CD4-positive, CD25-positive, alpha-beta regulatory T cell (primary cell): ENCODE results near the gene NTNG2. TPM values are rescaled to one million over a fixed set of nuclear protein-coding genes. Genes with fewer than 3 reads are reported as not detected.
A peak's percentile ranks its signal among the peaks of the same experiment; 100 is the strongest.

Source experiments
- ATAC-seq, 2 donors: fragments of 150-1000 bp; cut with Tn5 transposase; one replicate each; pipeline ENCODE4 v1.10.0; 2021; ENCODE audit warnings: low read depth in 2 of 2, moderate number of reproducible peaks in 2 of 2, moderate library complexity in 1 of 2
- DNase-seq, 3 donors: peaks; one replicate each; pipeline versions ENCODE4 v3.0.0 to v3.0.0-alpha.2; 2012 to 2022; ENCODE audit warnings: mixed read lengths in 1 of 3
- H3K27ac ChIP-seq: one replicate; pipeline ENCODE4 v1.7.0; 2013; ENCODE audit warnings: mild to moderate bottlenecking, low read length; ENCODE audit not compliant: insufficient read depth, poor library complexity, severe bottlenecking
- H3K27me3 ChIP-seq: one replicate; pipeline ENCODE4 v1.7.0; 2013; ENCODE audit warnings: low read length; ENCODE audit not compliant: control insufficient read depth, insufficient read depth
- H3K36me3 ChIP-seq: one replicate; pipeline ENCODE4 v1.7.0; 2013; ENCODE audit warnings: mild to moderate bottlenecking, low read length, moderate library complexity; ENCODE audit not compliant: control insufficient read depth, insufficient read depth
- H3K4me1 ChIP-seq: 2 replicates; pipeline ENCODE4 v1.7.0; 2013; ENCODE audit warnings: mild to moderate bottlenecking, low read length; ENCODE audit not compliant: insufficient read depth, control insufficient read depth, poor library complexity, severe bottlenecking
- H3K4me3 ChIP-seq: one replicate; pipeline ENCODE4 v1.7.0; 2013; ENCODE audit warnings: low read depth, mild to moderate bottlenecking, low read length, moderate library complexity
- H3K9me3 ChIP-seq, 2 experiments: 1 replicate in 1 of 2; 2 replicates in 1 of 2; pipeline ENCODE4 v1.7.0; 2013; ENCODE audit warnings: low read length in 2 of 2, mild to moderate bottlenecking in 1 of 2, moderate library complexity in 1 of 2; ENCODE audit not compliant: control insufficient read depth in 2 of 2
- H3K27ac Mint-ChIP-seq, 3 donors: one replicate each; pipeline ENCODE4 v1.8.0; 2020 to 2022; ENCODE audit warnings: mild to moderate bottlenecking in 3 of 3, mixed read lengths in 3 of 3, moderate library complexity in 2 of 3
- H3K27me3 Mint-ChIP-seq: one replicate; pipeline ENCODE4 v1.8.0; 2022; ENCODE audit warnings: mild to moderate bottlenecking, mixed read lengths
- H3K36me3 Mint-ChIP-seq: one replicate; pipeline ENCODE4 v1.8.0; 2020; ENCODE audit warnings: mixed read lengths
- H3K4me1 Mint-ChIP-seq, 4 donors: one replicate each; pipeline ENCODE4 v1.8.0; 2020 to 2022; ENCODE audit warnings: mixed read lengths in 4 of 4, mild to moderate bottlenecking in 1 of 4
- H3K4me3 Mint-ChIP-seq, 4 donors: one replicate each; pipeline ENCODE4 v1.8.0; 2020 to 2022; ENCODE audit warnings: mild to moderate bottlenecking in 4 of 4, mixed read lengths in 4 of 4, moderate library complexity in 3 of 4
- H3K9me3 Mint-ChIP-seq, 7 donors: one replicate each; pipeline ENCODE4 v1.8.0; 2020 to 2022; ENCODE audit warnings: mixed read lengths in 7 of 7, mild to moderate bottlenecking in 3 of 7, moderate library complexity in 2 of 7
- polyA plus RNA-seq, 4 donors: library from polyadenylated mRNA; unstranded; fragments of 300-500 nt; fragmentation: Illumina TruSeq; gene quantifications; one replicate each; pipeline ENCODE4 v1.2.3, GENCODE V29; 2021
- total RNA-seq: library from RNA; stranded (reverse); gene quantifications from one replicate; pipeline ENCODE4 v1.2.3, GENCODE V29; 2022

NTNG2 gene
- total and polyA plus RNA-seq, 5 donors from 2014 or later = 0.50 to 14.7 (median 1.2) TPM

- Histone ChIP-seq H3K4me3 (no peak overlapping the region), H3K27me3 (no peaks in the 10 kb centered on the region), H3K9me3 (no peaks in the 10 kb centered on the region), H3K4me1 (no peaks in the 10 kb centered on the region), H3K36me3 (no peaks in the 10 kb centered on the region), H3K27ac (no peak overlapping the region)
- no peaks in the 10 kb centered on the region for H3K4me1 Mint-ChIP-seq
- DNase-seq = no peak
- no peak for ATAC-seq
- no peaks in the 10 kb centered on the region for H3K9me3 Mint-ChIP-seq
- H3K4me3 Mint-ChIP-seq = peak overlapping the region in 1 of 4 donors; percentile 61
- H3K27ac Mint-ChIP-seq = no peak overlapping the region
- H3K27me3 Mint-ChIP-seq = peaks cover 9% of the 10 kb centered on the region
- no peaks in the 10 kb centered on the region for H3K36me3 Mint-ChIP-seq
These were observed 62.8 kb downstream of the NTNG2 start for GRCh38 chr9:132224645-132225044.

- H3K4me1 Mint-ChIP-seq = no peaks in the 10 kb centered on the region
- no peaks in the 10 kb centered on the region for H3K9me3 Mint-ChIP-seq
- H3K27me3 Mint-ChIP-seq = peaks cover 6% of the 10 kb centered on the region
- ATAC-seq = no peak
- Histone ChIP-seq H3K36me3 (no peaks in the 10 kb centered on the region), H3K4me3 (no peak overlapping the region), H3K9me3 (no peaks in the 10 kb centered on the region), H3K27ac (no peak overlapping the region), H3K27me3 (no peaks in the 10 kb centered on the region), H3K4me1 (no peaks in the 10 kb centered on the region)
- DNase-seq = no peak
- peak overlapping the region in 1 of 3 donors; percentile 62 for H3K27ac Mint-ChIP-seq
- no peaks in the 10 kb centered on the region for H3K36me3 Mint-ChIP-seq
- H3K4me3 Mint-ChIP-seq = no peak overlapping the region
These were observed 64.9 kb downstream of the NTNG2 start for GRCh38 chr9:132226571-132227430.

- no peak for DNase-seq
- Mint-ChIP-seq H3K27ac (no peak overlapping the region), H3K9me3 (no peaks in the 10 kb centered on the region), H3K4me1 (no peaks in the 10 kb centered on the region), H3K27me3 (peaks cover 6% of the 10 kb centered on the region), H3K4me3 (peak overlapping the region in 1 of 4 donors; percentile 38), H3K36me3 (no peaks in the 10 kb centered on the region)
- H3K4me3 ChIP-seq = no peak overlapping the region
- no peaks in the 10 kb centered on the region for H3K36me3 ChIP-seq
- no peak for ATAC-seq
- H3K4me1 ChIP-seq = no peaks in the 10 kb centered on the region
- H3K9me3 ChIP-seq = no peaks in the 10 kb centered on the region
- no peak overlapping the region for H3K27ac ChIP-seq
- no peaks in the 10 kb centered on the region for H3K27me3 ChIP-seq
These were observed 66.2 kb downstream of the NTNG2 start for GRCh38 chr9:132228062-132228461.

GRCh38 chr9:132230605-132231004, 68.7 kb downstream of the NTNG2 start:
- no peak overlapping the region for H3K27ac ChIP-seq

GRCh38 chr9:132231019-132231701, 69.3 kb downstream of the NTNG2 start:
- H3K27me3 Mint-ChIP-seq = no peaks in the 10 kb centered on the region
- Histone ChIP-seq H3K27ac (no peak overlapping the region), H3K9me3 (no peaks in the 10 kb centered on the region), H3K36me3 (no peaks in the 10 kb centered on the region), H3K4me3 (no peak overlapping the region), H3K27me3 (no peaks in the 10 kb centered on the region), H3K4me1 (no peaks in the 10 kb centered on the region)
- no peaks in the 10 kb centered on the region for H3K9me3 Mint-ChIP-seq
- ATAC-seq = no peak
- H3K27ac Mint-ChIP-seq = no peak overlapping the region
- no peaks in the 10 kb centered on the region for H3K36me3 Mint-ChIP-seq
- H3K4me1 Mint-ChIP-seq = no peaks in the 10 kb centered on the region
- no peak for DNase-seq
- no peak overlapping the region for H3K4me3 Mint-ChIP-seq

More at GRCh38 chr9:132230605-132231004, 68.7 kb downstream of the NTNG2 start:
- Mint-ChIP-seq H3K4me3 (no peak overlapping the region), H3K27me3 (no peaks in the 10 kb centered on the region), H3K36me3 (no peaks in the 10 kb centered on the region), H3K4me1 (no peaks in the 10 kb centered on the region), H3K9me3 (no peaks in the 10 kb centered on the region), H3K27ac (no peak overlapping the region)
- Histone ChIP-seq H3K4me1 (no peaks in the 10 kb centered on the region), H3K36me3 (no peaks in the 10 kb centered on the region), H3K9me3 (no peaks in the 10 kb centered on the region), H3K27me3 (no peaks in the 10 kb centered on the region), H3K4me3 (no peak overlapping the region)
- no peak for ATAC-seq
- no peak for DNase-seq

GRCh38 chr9:132232522-132232921, 70.7 kb downstream of the NTNG2 start:
- Mint-ChIP-seq H3K27ac (no peak overlapping the region), H3K4me1 (peaks cover 0 to 7% (median 4%) of the 10 kb centered on the region in 4 donors), H3K27me3 (no peaks in the 10 kb centered on the region), H3K4me3 (no peak overlapping the region), H3K36me3 (no peaks in the 10 kb centered on the region), H3K9me3 (no peaks in the 10 kb centered on the region)
- DNase-seq = no peak
- Histone ChIP-seq H3K36me3 (no peaks in the 10 kb centered on the region), H3K27ac (no peak overlapping the region), H3K4me1 (no peaks in the 10 kb centered on the region), H3K9me3 (no peaks in the 10 kb centered on the region), H3K27me3 (no peaks in the 10 kb centered on the region), H3K4me3 (no peak overlapping the region)
- ATAC-seq = no peak

GRCh38 chr9:132233138-132233537, 71.3 kb downstream of the NTNG2 start:
- no peaks in the 10 kb centered on the region for H3K9me3 Mint-ChIP-seq
- no peak overlapping the region for H3K4me3 ChIP-seq
- peaks cover 0 to 7% (median 4%) of the 10 kb centered on the region in 4 donors for H3K4me1 Mint-ChIP-seq
- no peak for ATAC-seq
- H3K4me3 Mint-ChIP-seq = no peak overlapping the region
- H3K27me3 ChIP-seq = no peaks in the 10 kb centered on the region
- no peak overlapping the region for H3K27ac Mint-ChIP-seq
- no peaks in the 10 kb centered on the region for H3K4me1 ChIP-seq
- H3K27ac ChIP-seq = no peak overlapping the region
- H3K36me3 ChIP-seq = no peaks in the 10 kb centered on the region
- no peaks in the 10 kb centered on the region for H3K9me3 ChIP-seq
- no peak for DNase-seq
- no peaks in the 10 kb centered on the region for H3K27me3 Mint-ChIP-seq
- no peaks in the 10 kb centered on the region for H3K36me3 Mint-ChIP-seq
